Vagina (tissue), 2 donors: ENCODE measurements around the gene SFXN2.

Experiments
- CTCF ChIP-seq, 3 experiments: fragments of 450-650 bp in 2 of 3; fragments of 200-600 bp in 1 of 3; sonication (generic) in 1 of 3; IDR thresholded peaks; one replicate each; pipeline ENCODE4 v1.5.1; 2017 to 2019; ENCODE audit warnings: antibody characterized with exemption in 3 of 3, mild to moderate bottlenecking in 2 of 3, moderate library complexity in 2 of 3
- POLR2AphosphoS5 ChIP-seq, 2 donors: sonication (generic); formaldehyde crosslinking; IDR thresholded peaks; one replicate each; pipeline ENCODE4 v1.9.0; 2017; ENCODE audit warnings: antibody characterized with exemption in 2 of 2, mild to moderate bottlenecking in 2 of 2, low read depth in 1 of 2; ENCODE audit not compliant: insufficient read depth in 1 of 2

- TF ChIP-seq POLR2AphosphoS5 (IDR thresholded peaks at IDR 0.05; ENCODE audit: insufficient read depth in 1 of 2, low read depth in 1 of 2) (no peak), CTCF (IDR thresholded peaks at IDR 0.05) (no peak)
Measured at GRCh38 chr10:102745157-102745556, 30.7 kb downstream of the SFXN2 start.
